KMS-11 (cell line): ENCODE measurements around the gene SLC4A2.

Experiments used
- H2AFZ ChIP-seq: fragments of 200-600 bp; sonication (generic); 2 replicates; pipeline ENCODE4 v1.6.1; 2016; ENCODE audit warnings: antibody characterized with exemption, mixed run types, low read depth
- H3K27ac ChIP-seq: fragments of 200-600 bp; sonication (generic); 2 replicates; pipeline ENCODE4 v1.6.1; 2016; ENCODE audit warnings: mild to moderate bottlenecking, mixed run types
- H3K27me3 ChIP-seq: fragments of 200-600 bp; sonication (generic); 2 replicates; pipeline ENCODE4 v1.6.1; 2017; ENCODE audit warnings: mild to moderate bottlenecking, low read depth, mixed run types, moderate library complexity; ENCODE audit not compliant: insufficient read depth
- H3K36me3 ChIP-seq: fragments of 200-600 bp; sonication (generic); 2 replicates; pipeline ENCODE4 v1.6.1; 2017; ENCODE audit warnings: mild to moderate bottlenecking, mixed run types; ENCODE audit not compliant: insufficient read depth
- H3K4me1 ChIP-seq: fragments of 200-600 bp; sonication (generic); 2 replicates; pipeline ENCODE4 v1.6.1; 2016; ENCODE audit warnings: mild to moderate bottlenecking, low read depth, mixed run types; ENCODE audit not compliant: poor library complexity, severe bottlenecking
- H3K4me2 ChIP-seq: fragments of 200-600 bp; sonication (generic); 2 replicates; pipeline ENCODE4 v1.7.0; 2016; ENCODE audit warnings: mild to moderate bottlenecking, mixed run types
- H3K4me3 ChIP-seq: fragments of 200-600 bp; sonication (generic); IDR thresholded peaks from 2 replicates; pipeline ENCODE4 v1.6.1; 2017; ENCODE audit warnings: low read depth, low read length, mixed read lengths; ENCODE audit not compliant: insufficient read depth
- H3K79me2 ChIP-seq: fragments of 200-600 bp; sonication (generic); 2 replicates; pipeline ENCODE4 v1.6.1; 2016; ENCODE audit warnings: low read depth, mixed run types; ENCODE audit not compliant: insufficient read depth
- H3K9ac ChIP-seq: fragments of 200-600 bp; sonication (generic); 2 replicates; pipeline ENCODE4 v1.6.1; 2016; ENCODE audit warnings: mild to moderate bottlenecking, mixed run types
- H4K20me1 ChIP-seq: fragments of 200-600 bp; sonication (generic); 2 replicates; pipeline ENCODE4 v1.6.1; 2016; ENCODE audit warnings: mild to moderate bottlenecking, mixed run types; ENCODE audit not compliant: insufficient read depth
- TF ChIP-seq, protein P1 (sequence below): fragments of 200-600 bp; sonication (generic); conservative IDR thresholded peaks from 2 replicates; pipeline ENCODE4 v1.6.1; 2017; ENCODE audit warnings: low read depth, mild to moderate bottlenecking, antibody characterized with exemption, low read length, moderate library complexity, mixed read lengths

The SLC4A2 gene

DNA sequence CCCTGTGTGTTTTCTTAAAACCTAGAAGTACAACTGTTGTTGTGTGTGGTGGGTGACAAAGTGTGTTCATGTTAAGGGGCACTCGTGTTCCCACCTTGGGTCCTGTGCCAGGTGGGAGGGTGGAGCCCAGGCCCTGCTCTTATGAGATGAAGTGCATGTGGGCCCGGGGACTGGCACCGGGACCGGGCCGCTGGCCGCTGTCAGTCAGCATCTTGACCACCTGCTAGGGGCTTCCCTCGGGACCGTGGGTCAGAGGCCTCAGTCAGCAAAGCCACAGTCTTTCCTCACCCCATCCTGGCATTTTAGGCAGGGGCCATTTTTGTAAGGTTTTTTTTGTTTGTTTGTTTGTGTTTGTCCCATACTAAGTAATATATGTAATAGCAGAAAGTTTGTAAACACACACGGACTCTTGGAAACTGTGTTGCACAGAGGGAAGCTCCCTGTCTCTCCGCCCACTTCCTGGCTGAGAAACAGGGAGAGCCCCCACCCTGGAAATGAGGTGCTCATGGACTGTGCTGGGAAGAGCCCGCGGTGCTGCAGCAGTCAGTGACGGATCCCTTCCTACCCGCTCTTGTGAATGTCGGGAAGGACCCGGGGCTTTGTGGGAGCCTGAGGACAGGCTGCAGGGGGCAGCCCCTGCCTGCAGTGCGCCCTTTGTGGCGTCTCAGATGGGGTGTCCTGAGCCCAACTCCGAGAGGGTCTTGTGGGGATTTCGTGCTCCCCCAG lies 40.3 kb downstream of the SLC4A2 start:
- H2AFZ ChIP-seq, result no peak overlapping the region
- TF ChIP-seq, protein P1, sequence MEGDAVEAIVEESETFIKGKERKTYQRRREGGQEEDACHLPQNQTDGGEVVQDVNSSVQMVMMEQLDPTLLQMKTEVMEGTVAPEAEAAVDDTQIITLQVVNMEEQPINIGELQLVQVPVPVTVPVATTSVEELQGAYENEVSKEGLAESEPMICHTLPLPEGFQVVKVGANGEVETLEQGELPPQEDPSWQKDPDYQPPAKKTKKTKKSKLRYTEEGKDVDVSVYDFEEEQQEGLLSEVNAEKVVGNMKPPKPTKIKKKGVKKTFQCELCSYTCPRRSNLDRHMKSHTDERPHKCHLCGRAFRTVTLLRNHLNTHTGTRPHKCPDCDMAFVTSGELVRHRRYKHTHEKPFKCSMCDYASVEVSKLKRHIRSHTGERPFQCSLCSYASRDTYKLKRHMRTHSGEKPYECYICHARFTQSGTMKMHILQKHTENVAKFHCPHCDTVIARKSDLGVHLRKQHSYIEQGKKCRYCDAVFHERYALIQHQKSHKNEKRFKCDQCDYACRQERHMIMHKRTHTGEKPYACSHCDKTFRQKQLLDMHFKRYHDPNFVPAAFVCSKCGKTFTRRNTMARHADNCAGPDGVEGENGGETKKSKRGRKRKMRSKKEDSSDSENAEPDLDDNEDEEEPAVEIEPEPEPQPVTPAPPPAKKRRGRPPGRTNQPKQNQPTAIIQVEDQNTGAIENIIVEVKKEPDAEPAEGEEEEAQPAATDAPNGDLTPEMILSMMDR, result no peak
- H4K20me1 ChIP-seq, result peaks cover 18% of the 10 kb centered on the region
- peaks cover 81% of the 10 kb centered on the region for H3K79me2 ChIP-seq
- no peaks in the 10 kb centered on the region for H3K4me1 ChIP-seq
- no peak overlapping the region for H3K9ac ChIP-seq
- no peaks in the 10 kb centered on the region for H3K27me3 ChIP-seq
- no peak overlapping the region for H3K27ac ChIP-seq
- H3K4me2 ChIP-seq, result no peak overlapping the region
- no peaks in the 10 kb centered on the region for H3K36me3 ChIP-seq
- H3K4me3 ChIP-seq, result no peak overlapping the region

GRCh38 chr7:151100921-151101320 lies 41.5 kb downstream of the SLC4A2 start:
- TF ChIP-seq, protein P1, result no peak
- no peak overlapping the region for H3K4me3 ChIP-seq
- H3K4me2 ChIP-seq, result no peak overlapping the region
- no peaks in the 10 kb centered on the region; the same call in 1 of the 2 replicates for H3K36me3 ChIP-seq
- no peaks in the 10 kb centered on the region for H3K4me1 ChIP-seq
- no peak overlapping the region for H3K27ac ChIP-seq
- no peaks in the 10 kb centered on the region for H3K27me3 ChIP-seq
- H3K9ac ChIP-seq, result no peak overlapping the region
- H4K20me1 ChIP-seq, result peaks cover 15% of the 10 kb centered on the region; the same call in 1 of the 2 replicates
- peaks cover 69% of the 10 kb centered on the region for H3K79me2 ChIP-seq
- H2AFZ ChIP-seq, result no peak overlapping the region

GRCh38 chr7:151101621-151102396 lies 42.4 kb downstream of the SLC4A2 start:
- Histone ChIP-seq H3K4me1 (no peaks in the 10 kb centered on the region), H3K9ac (no peak overlapping the region), H3K36me3 (no peaks in the 10 kb centered on the region; the same call in 1 of the 2 replicates), H4K20me1 (peaks cover 15% of the 10 kb centered on the region; the same call in 1 of the 2 replicates), H3K27ac (no peak overlapping the region), H2AFZ (no peak overlapping the region), H3K4me3 (no peak overlapping the region), H3K4me2 (no peak overlapping the region), H3K79me2 (peaks cover 60% of the 10 kb centered on the region), H3K27me3 (no peaks in the 10 kb centered on the region)
- TF ChIP-seq, protein P1, result no peak

DNA sequence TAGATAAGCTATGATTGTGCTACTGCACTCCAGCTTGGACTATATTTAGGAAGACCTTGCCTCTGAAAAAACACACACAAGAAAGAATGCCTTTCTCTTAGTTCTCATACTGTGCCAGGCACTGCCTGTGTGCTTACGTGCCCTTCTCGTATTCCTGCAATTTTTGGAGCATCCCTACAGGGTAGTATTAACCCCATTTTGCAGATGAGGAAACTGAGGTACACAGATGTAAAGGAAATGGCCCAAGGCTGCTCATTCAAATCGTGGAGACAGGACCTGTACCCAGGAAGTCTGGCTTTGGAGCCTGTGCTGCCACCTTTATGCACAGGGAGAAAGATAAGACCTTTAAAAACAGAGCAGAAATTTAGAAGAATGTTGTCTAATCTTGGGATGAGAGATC lies 43.6 kb downstream of the SLC4A2 start:
- H3K4me1 ChIP-seq, result no peaks in the 10 kb centered on the region
- no peak overlapping the region for H2AFZ ChIP-seq
- H3K9ac ChIP-seq, result no peak overlapping the region
- no peak overlapping the region for H3K27ac ChIP-seq
- no peak overlapping the region for H3K4me3 ChIP-seq
- H3K27me3 ChIP-seq, result no peaks in the 10 kb centered on the region
- H3K4me2 ChIP-seq, result no peak overlapping the region
- no peaks in the 10 kb centered on the region; the same call in 1 of the 2 replicates for H3K36me3 ChIP-seq
- H4K20me1 ChIP-seq, result peaks cover 13% of the 10 kb centered on the region; the same call in 1 of the 2 replicates
- TF ChIP-seq, protein P1, result no peak
- H3K79me2 ChIP-seq, result peaks cover 50% of the 10 kb centered on the region
